ENCODE results near the gene RFX2. TPM values are rescaled to one million over a fixed set of nuclear protein-coding genes. Genes with fewer than 3 reads are reported as not detected.
A peak's percentile ranks its signal among the peaks of the same experiment; 100 is the strongest.

RFX2 gene
- total RNA-seq, 4 donors from 2014 or later, result 25.5 to 49.9 (median 32.8) TPM

GRCh38 chr19:6041991-6042481, 68.3 kb downstream of the RFX2 start:
- peaks cover 0 to 14% (median 11%) of the 10 kb centered on the region in 4 donors for H3K4me1 ChIP-seq
- no peak overlapping the region for H3K4me3 ChIP-seq
- 90% methylated on average over 26 of the region's 27 CpGs for WGBS
- H3K27ac ChIP-seq (replicated peaks in 1 of 4), result no peak overlapping the region
- no peaks in the 10 kb centered on the region for H3K27me3 ChIP-seq
- peaks cover 48 to 64% (median 60%) of the 10 kb centered on the region in 4 donors for H3K36me3 ChIP-seq
- no peak for TF ChIP-seq EP300 (IDR thresholded peaks at IDR 0.05)
- no peak for TF ChIP-seq POLR2A (IDR thresholded peaks at IDR 0.05; ENCODE audit: low read depth)
- no peak for TF ChIP-seq POLR2AphosphoS5 (IDR thresholded peaks at IDR 0.05)
- TF ChIP-seq CTCF (IDR thresholded peaks at IDR 0.05), result no peak
- DNase-seq (ENCODE audit: extremely low spot score), result peak; percentile 53
- intact Hi-C loops (cut with DNase I), result loop anchor here (10.0 kb wide), 2 partner anchors 173 to 233 kb away; partner anchors contain the start of gene MLLT1
- H3K9me3 ChIP-seq, result no peaks in the 10 kb centered on the region

- Histone ChIP-seq H3K9me3 (no peaks in the 10 kb centered on the region), H3K4me3 (no peak overlapping the region), H3K27me3 (no peaks in the 10 kb centered on the region), H3K36me3 (peaks cover 48 to 68% (median 62%) of the 10 kb centered on the region in 4 donors), H3K4me1 (peaks cover 0 to 13% (median 11%) of the 10 kb centered on the region in 4 donors), H3K27ac (replicated peaks in 1 of 4) (no peak overlapping the region)
- 86% methylated on average over 5 of the region's 5 CpGs for WGBS
- intact Hi-C loops (cut with DNase I), result loop anchor here (10.0 kb wide), 2 partner anchors 174 to 234 kb away; partner anchors contain the start of gene MLLT1
- peak; percentile 39 for DNase-seq (ENCODE audit: extremely low spot score)
- TF ChIP-seq POLR2AphosphoS5 (IDR thresholded peaks at IDR 0.05) (no peak), POLR2A (IDR thresholded peaks at IDR 0.05; ENCODE audit: low read depth) (no peak), EP300 (IDR thresholded peaks at IDR 0.05) (no peak), CTCF (IDR thresholded peaks at IDR 0.05) (no peak)
These were observed 69.2 kb downstream of the RFX2 start for GRCh38 chr19:6041071-6041470.

GRCh38 chr19:6039566-6040225, 70.6 kb downstream of the RFX2 start:
- H3K4me1 ChIP-seq, result peaks cover 0 to 13% (median 11%) of the 10 kb centered on the region in 4 donors
- no peak for TF ChIP-seq CTCF (IDR thresholded peaks at IDR 0.05)
- no peak for TF ChIP-seq POLR2AphosphoS5 (IDR thresholded peaks at IDR 0.05)
- no peak overlapping the region for H3K27ac ChIP-seq (replicated peaks in 1 of 4)
- 94% methylated on average over 28 of the region's 31 CpGs for WGBS
- no peaks in the 10 kb centered on the region for H3K27me3 ChIP-seq
- intact Hi-C loops (cut with DNase I), result loop anchor here (10.0 kb wide), 2 partner anchors 175 to 235 kb away; partner anchors contain the start of gene MLLT1
- no peaks in the 10 kb centered on the region for H3K9me3 ChIP-seq
- H3K4me3 ChIP-seq, result no peak overlapping the region
- no peak for DNase-seq (ENCODE audit: extremely low spot score)
- peaks cover 42 to 70% (median 60%) of the 10 kb centered on the region in 4 donors for H3K36me3 ChIP-seq

GRCh38 chr19:6038634-6039405, 71.5 kb downstream of the RFX2 start:
- TF ChIP-seq POLR2A (IDR thresholded peaks at IDR 0.05; ENCODE audit: low read depth) (no peak), EP300 (IDR thresholded peaks at IDR 0.05) (no peak), CTCF (IDR thresholded peaks at IDR 0.05) (no peak), POLR2AphosphoS5 (IDR thresholded peaks at IDR 0.05) (no peak)
- Histone ChIP-seq H3K36me3 (peaks cover 36 to 67% (median 55%) of the 10 kb centered on the region in 4 donors), H3K4me3 (no peak overlapping the region), H3K9me3 (no peaks in the 10 kb centered on the region), H3K4me1 (peaks cover 0 to 13% (median 11%) of the 10 kb centered on the region in 4 donors), H3K27me3 (no peaks in the 10 kb centered on the region), H3K27ac (replicated peaks in 1 of 4) (no peak overlapping the region)
- intact Hi-C loops (cut with DNase I), result no loop called here
- no peak for DNase-seq (ENCODE audit: extremely low spot score)
- 53% methylated on average over 5 of the region's 5 CpGs for WGBS
